Fibroblast of the conjunctiva (primary cell): ENCODE data around the gene RASSF7.
A peak's percentile ranks its signal among the peaks of the same experiment; 100 is the strongest.

ENCODE experiments used
- DNase-seq: peaks from one replicate; pipeline ENCODE4 v3.0.0-alpha.2; 2010; ENCODE audit warnings: low read depth

The RASSF7 gene

DNA sequence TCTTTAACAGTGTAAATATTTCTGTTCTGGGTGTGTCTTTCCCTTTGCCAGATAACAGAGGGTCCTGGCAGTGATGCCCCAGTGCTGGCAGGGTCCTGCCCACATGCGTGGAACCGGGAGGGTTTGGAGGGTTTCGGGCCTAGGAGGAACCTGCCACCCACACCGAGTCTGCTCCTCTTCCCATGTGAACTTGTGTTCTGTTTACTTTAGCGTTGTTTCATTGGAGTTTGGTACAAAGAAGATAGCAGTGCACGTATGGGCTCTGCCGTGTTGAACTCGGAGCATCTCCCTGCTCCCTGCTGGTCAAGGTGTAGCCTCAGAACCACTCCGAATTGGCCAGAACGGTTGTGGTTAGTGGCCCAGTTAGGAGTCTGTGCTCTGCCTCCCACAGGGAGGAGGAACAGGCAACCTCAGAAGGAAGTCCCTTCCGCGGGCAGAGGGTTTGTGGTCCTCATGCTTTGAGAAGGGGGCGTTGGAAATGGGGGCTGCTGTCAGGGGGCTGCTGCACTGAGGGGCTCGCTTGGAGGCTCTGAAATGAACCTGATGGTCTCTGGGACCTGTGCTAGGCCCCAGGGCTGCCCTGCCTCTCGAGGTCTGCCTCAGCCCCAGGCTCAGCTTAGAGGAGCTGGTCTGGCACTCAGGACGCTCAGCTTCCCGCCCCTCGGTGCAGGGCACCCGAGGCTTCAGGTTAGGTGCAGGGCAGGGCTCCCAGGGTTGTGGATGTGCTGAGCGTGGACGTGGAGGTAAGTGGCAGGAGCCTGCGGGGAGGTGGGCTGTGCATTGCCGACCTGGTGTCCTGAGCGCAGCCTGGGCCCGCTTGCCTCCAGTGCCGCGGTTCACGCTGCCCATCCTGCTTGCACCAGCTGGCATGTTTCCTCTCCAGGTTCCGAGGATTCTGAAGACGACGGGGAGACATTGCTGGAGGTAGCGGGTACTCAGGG is 25.9 kb downstream of the RASSF7 start:
- DNase-seq: no peak

DNA sequence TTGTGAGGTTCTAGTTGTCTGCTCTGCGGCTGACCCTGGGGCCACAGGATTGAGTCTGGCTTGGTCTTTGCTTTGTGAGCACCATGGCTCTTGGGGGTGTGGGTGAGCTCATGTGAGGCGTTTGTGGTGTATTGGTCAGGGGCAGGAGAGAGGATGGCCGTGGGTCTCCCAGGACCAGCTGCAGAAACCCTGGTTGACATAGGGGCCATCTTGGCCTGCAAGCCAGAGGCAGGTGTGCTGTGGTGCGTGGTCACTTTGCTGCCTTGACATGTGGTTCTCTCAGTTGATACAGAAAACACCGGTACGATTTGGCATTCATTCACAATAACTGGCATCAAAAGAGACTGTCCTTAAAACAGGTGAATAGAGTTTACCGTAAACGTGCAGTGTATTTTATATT is 26.8 kb downstream of the RASSF7 start:
- no peak for DNase-seq

- DNase-seq: no peak
Observed at GRCh38 chr11:587978-588380, 27.2 kb downstream of the RASSF7 start.

- no peak for DNase-seq
Observed at GRCh38 chr11:589798-590197, 29.0 kb downstream of the RASSF7 start.

DNA sequence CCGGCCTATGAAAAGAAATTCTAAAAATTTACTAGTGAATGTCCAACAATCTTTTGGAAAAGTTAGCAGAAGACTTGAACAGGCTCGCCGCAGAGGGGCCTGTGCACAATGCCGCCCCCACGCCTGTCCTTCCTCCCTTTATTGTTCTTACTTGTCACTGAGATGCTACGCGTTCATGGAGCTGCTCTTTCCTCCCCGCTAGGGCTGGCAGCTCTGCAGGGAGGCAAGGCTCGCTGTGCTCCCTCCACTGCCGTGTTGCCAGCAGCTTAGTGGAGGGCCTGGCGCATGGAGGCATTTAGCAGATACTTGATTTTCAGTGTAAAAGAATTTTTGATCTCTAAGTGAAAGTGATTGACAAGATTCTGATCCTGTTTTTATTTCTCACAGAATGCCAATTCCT is 30.2 kb downstream of the RASSF7 start:
- DNase-seq: no peak

GRCh38 chr11:592501-592900 is 31.7 kb downstream of the RASSF7 start:
- DNase-seq: no peak

GRCh38 chr11:592918-593317 is 32.1 kb downstream of the RASSF7 start:
- no peak for DNase-seq

DNA sequence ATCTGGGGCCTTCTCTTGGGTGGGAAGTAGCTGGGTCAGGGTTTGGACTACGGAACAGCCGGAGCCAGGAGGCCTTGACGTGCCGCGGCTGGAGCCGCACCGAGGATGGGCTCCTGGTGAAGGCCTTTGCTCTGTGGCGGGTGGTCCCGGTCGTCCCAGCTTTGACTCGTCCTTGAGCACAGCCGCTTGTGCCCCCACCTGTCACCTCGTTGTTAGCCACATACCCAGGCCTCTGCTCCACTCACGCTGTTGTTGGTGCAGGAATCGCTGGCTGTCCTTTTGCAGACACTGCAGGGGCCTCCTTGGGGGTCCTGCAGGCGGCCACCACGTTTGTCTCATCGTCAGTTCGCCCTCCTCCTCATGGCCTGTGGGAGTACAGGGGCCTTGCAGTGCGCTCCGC is 32.6 kb downstream of the RASSF7 start:
- no peak for DNase-seq

GRCh38 chr11:595400-595799 is 34.6 kb downstream of the RASSF7 start:
- no peak for DNase-seq

- DNase-seq: no peak
Observed at GRCh38 chr11:596374-596773, 35.6 kb downstream of the RASSF7 start.

DNA sequence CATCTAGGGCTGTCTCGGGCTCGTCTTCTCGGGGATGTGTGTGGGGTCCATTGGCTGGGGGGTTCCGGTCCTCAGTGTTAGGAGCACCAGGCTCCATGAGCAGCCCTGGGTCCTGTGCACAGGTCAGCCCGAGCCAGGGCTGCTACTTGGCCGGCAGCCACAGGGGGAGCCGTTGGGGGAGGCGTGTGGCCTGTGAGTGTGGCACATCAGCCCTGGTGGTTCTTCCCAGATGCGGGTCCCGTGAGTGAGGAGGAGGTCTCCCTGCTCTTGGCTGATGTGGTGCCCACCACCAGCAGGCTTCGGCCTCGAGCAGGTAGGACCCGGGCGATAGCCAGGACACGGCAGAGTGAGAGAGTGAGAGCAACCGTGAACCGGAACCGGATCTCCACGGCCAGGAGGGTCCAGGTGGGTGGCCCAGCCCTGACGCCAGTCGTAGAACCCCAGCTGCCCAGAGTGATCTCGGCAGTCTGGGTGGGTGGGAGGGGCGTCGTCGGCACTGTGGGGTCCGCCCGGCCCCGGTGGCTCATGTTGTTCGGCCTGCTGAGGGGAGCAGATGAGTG is 36.5 kb downstream of the RASSF7 start:
- no peak for DNase-seq

DNA sequence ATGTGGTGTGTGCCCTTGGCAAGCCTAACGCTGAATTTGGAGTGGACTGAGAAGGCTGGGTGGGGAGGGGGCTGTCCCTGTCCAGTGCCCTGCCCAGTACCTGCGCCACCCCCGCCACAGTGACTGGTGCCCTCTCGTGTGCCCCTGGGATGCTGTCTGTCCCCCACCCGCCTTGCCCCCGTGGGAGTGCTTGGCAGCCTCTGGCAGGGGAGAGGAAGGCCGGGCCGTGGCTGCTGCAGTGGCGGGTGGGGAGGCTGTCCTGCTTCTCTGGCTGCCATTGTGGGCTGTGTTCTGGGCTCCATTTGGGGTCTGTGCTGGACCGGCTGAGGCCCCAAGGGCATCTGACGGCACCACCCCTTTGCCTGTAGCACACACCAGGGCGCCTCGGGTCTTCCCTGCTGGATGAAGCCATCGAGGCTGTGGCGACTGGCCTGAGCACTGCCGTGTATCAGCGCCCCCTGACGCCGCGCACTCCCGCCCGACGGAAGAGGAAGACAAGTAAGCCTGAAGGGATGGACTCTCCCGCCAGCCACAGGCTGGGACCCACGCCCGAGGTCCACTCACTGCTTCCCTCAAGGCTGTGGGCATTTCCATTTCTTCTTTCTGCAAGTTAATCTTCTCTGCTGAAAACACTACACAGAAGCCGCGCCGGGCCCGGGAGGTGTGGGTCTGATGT is 37.4 kb downstream of the RASSF7 start:
- no peak for DNase-seq

- DNase-seq: no peak
Observed at GRCh38 chr11:601573-602245, 40.9 kb downstream of the RASSF7 start.

DNA sequence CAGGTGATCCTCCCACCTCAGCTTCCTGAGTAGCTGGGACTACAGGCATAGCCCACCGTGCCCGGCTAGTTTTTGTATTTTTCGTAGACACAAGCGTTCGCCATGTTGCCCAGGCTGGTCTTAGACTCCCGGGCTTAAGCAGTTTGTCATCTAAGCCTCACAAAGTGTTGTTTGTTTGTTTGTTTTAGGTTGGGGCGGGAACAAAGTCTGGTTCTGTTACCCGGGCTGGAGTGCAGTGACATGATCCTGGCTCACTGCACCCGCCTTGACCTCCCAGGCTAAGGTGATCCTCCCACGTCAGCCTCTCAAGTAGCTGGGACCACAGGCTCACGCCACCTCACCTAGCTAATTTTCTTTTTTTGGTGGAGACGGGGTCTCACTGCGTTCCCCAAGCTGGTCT is 42.4 kb downstream of the RASSF7 start:
- no peak for DNase-seq

GRCh38 chr11:605286-606129 is 44.7 kb downstream of the RASSF7 start:
- DNase-seq: no peak

DNA sequence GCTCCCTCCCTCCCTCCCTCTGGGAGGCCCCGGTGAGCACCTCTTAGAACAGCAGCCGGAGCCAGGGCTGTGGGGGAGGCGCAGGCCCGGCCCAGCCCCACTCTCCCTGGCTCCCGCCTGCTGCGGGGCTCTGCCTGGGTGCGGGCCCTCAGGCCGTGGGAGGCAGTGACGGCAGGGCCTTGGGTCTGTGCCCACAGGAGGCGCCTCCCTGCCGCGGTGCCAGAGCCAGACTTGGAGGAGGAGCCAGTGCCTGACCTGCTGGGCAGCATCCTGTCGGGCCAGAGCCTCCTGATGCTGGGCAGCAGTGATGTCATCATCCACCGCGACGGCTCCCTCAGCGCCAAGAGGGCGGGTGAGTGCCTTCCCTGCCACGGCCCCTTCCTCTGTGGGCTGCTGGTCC is 45.5 kb downstream of the RASSF7 start:
- peak; percentile 45 for DNase-seq

DNA sequence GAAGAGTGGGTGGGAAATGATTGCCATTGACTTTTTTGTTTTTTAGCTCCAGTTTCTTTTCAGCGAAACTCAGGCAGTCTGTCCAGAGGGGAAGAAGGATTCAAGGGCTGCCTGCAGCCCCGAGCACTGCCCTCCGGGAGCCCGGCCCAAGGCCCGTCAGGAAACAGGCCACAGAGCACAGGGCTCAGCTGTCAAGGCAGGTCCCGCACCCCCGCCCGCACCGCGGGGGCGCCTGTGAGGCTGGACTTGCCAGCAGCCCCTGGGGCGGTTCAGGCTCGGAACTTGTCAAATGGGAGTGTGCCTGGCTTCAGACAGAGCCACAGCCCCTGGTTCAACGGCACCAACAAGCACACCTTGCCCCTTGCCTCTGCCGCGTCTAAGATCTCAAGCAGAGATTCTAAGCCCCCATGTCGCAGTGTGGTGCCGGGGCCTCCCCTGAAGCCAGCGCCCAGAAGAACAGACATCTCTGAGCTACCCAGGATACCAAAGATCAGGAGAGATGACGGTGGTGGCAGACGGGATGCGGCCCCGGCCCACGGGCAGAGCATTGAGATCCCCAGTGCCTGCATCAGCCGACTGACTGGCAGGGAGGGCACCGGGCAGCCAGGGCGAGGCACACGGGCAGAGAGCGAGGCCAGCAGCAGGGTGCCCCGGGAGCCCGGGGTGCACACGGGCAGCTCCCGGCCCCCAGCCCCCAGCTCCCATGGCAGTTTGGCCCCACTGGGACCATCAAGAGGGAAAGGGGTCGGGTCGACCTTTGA is 46.4 kb downstream of the RASSF7 start:
- no peak for DNase-seq

DNA sequence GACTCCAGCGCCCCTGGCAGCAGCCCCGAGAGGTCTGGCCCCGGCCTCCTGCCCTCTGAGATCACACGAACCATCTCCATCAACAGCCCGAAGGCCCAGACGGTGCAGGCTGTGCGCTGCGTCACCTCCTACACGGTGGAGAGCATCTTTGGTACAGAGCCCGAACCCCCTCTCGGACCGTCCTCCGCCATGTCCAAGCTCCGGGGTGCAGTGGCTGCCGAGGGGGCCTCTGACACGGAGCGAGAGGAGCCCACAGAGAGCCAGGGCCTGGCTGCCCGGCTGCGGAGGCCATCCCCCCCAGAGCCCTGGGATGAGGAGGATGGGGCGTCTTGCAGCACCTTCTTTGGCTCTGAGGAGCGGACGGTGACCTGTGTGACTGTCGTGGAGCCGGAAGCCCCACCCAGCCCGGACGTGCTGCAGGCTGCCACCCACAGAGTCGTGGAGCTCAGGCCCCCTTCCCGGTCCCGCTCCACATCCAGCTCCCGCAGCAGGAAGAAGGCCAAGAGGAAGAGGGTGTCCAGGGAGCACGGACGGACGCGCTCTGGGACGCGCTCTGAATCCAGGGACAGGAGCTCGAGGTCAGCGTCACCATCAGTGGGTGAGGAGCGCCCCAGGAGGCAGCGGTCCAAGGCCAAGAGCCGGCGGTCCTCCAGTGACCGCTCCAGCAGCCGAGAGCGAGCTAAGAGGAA is 47.3 kb downstream of the RASSF7 start:
- DNase-seq: no peak

DNA sequence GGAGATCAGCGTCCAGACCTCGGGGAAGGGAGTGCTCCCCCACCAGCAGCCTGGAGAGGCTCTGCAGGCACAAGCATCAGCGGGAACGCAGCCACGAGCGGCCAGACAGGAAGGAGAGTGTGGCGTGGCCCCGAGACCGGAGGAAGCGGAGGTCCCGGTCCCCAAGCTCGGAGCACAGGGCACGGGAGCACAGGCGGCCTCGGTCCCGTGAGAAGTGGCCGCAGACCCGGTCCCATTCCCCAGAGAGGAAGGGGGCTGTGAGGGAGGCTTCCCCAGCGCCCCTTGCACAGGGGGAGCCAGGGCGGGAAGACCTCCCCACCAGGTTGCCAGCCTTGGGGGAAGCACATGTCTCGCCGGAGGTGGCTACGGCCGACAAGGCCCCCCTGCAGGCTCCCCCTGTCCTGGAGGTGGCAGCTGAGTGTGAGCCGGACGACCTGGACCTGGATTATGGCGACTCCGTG is 48.1 kb downstream of the RASSF7 start:
- no peak for DNase-seq

DNA sequence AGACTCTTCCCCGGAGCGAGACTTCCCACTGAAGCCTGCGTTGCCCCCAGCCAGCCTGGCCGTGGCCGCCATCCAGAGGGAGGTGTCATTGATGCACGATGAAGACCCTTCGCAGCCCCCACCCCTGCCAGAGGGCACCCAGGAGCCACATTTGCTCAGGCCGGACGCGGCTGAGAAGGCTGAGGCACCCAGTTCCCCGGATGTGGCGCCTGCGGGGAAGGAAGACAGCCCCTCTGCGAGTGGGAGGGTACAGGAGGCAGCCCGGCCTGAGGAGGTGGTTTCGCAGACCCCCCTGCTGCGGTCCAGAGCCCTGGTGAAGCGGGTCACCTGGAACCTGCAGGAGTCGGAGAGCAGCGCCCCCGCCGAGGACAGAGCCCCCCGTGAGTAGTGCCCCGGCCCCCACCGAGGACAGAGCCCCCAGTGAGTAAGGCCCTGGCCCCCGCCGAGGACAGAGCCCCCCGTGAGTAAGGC is 48.6 kb downstream of the RASSF7 start:
- no peak for DNase-seq
